K562 (cell line): Measurements from ENCODE around the gene PTTG2. TPM values are rescaled to one million over a fixed set of nuclear protein-coding genes. Genes with fewer than 3 reads are reported as not detected.

Source experiments
- ATF3 ChIP-seq, 2 experiments: fragments of 450-650 bp in 1 of 2; sonication (generic) in 1 of 2; formaldehyde crosslinking in 1 of 2; IDR thresholded peaks in 1 of 2; conservative IDR thresholded peaks in 1 of 2; 2 replicates each; pipeline versions ENCODE4 v1.6.1 to v1.8.1; 2016 to 2023; ENCODE audit warnings: mild to moderate bottlenecking in 2 of 2, moderate library complexity in 2 of 2, inconsistent platforms in 1 of 2, missing genetic modification reagents in 1 of 2
- E4F1 ChIP-seq: fragments of 250-450 bp; sonication (Bioruptor Pico); IDR thresholded peaks from 2 replicates; pipeline ENCODE4 v1.5.0; 2021; ENCODE audit warnings: mild to moderate bottlenecking, borderline replicate concordance
- ERF ChIP-seq: fragments of 450-650 bp; formaldehyde crosslinking; IDR thresholded peaks from 2 replicates; pipeline ENCODE4 v1.4.0; 2020; ENCODE audit warnings: mild to moderate bottlenecking, mixed read lengths
- PRPF4 ChIP-seq: fragments of 200-400 bp; formaldehyde crosslinking; IDR thresholded peaks from one replicate; pipeline ENCODE4 v1.6.1; 2017; ENCODE audit warnings: low read length, low read depth, mild to moderate bottlenecking; ENCODE audit not compliant: insufficient read depth, poor library complexity, severe bottlenecking
- ZNF121 ChIP-seq: sonication (generic); formaldehyde crosslinking; conservative IDR thresholded peaks from 2 replicates; pipeline ENCODE4 v1.8.0; 2022; ENCODE audit warnings: missing genetic modification reagents
- polyA plus RNA-seq, 8 experiments: library from polyadenylated mRNA; depleted of rRNA in 4 of 8; stranded (reverse) in 5 of 8; unstranded in 3 of 8; fragments of >200 nt; fragmentation: Nextera tagmentation in 2 of 8; fragmentation: Illumina TruSeq in 1 of 8; extraction: Ambion mirVana in 2 of 8; extraction: Trizol in 1 of 8; gene quantifications; 2 replicates each; pipeline versions ENCODE4 v1.2.1 to v1.2.3, GENCODE V29; 2011 to 2014; ENCODE audit warnings: inconsistent platforms in 1 of 8, missing spikeins in 1 of 8
- total RNA-seq, 7 experiments: library from RNA; depleted of rRNA in 6 of 7; stranded (reverse); fragments of >200 nt in 6 of 7; fragmentation: Illumina TruSeq in 2 of 7; extraction: Trizol in 2 of 7; gene quantifications; 2 replicates each; pipeline versions ENCODE4 v1.2.1 to v1.2.3, GENCODE V29; 2011 to 2021; ENCODE audit warnings: low replicate concordance in 1 of 7

PTTG2 gene
- total and polyA plus RNA-seq, 9 of the 15 experiments (the other 6 are each of a cell fraction or from before 2014, with no cell fraction given) = not detected

GRCh38 chr4:37990731-37991245 is 30.6 kb downstream of the PTTG2 start (continued):
- TF ChIP-seq E4F1 (CRISPR knock-in tag) = no peak
- no peak for TF ChIP-seq ATF3 (IDR thresholded peaks at IDR 0.05)
- TF ChIP-seq ATF3 (CRISPR knock-in tag; conservative IDR thresholded peaks at IDR 0.05) = no peak
- TF ChIP-seq ZNF121 (CRISPR knock-in tag) = no peak
- TF ChIP-seq ERF (CRISPR knock-in tag) = no peak
- no peak for TF ChIP-seq PRPF4
- TF ChIP-seq, all 486 proteins: peak for 0
